ENCODE measurements around the gene STXBP1.

STXBP1 gene

GRCh38 chr9:127571971-127572370, 40.1 kb upstream of the STXBP1 start:
- no peak overlapping the region for H3K18ac ChIP-seq (ENCODE audit: low read length)
- peaks cover 23% of the 10 kb centered on the region for H3K79me2 ChIP-seq (ENCODE audit: control insufficient read depth, insufficient read depth, low read length, poor library complexity)
- H2BK120ac ChIP-seq (ENCODE audit: insufficient read depth, low read length, poor library complexity) = no peak overlapping the region
- H3K9me3 ChIP-seq (ENCODE audit: insufficient read depth, low read depth, low read length) = no peaks in the 10 kb centered on the region
- peak in 1 of 2 donors; percentile 69 for DNase-seq
- H2BK12ac ChIP-seq (ENCODE audit: low read length) = no peak overlapping the region
- no CpG with 5 or more reads among the region's 3 CpGs for WGBS (ENCODE audit: extremely low coverage, insufficient coverage, insufficient read length)
- no peak overlapping the region for H2BK5ac ChIP-seq (ENCODE audit: low read depth, low read length, poor library complexity)
- peaks cover 27 to 32% of the 10 kb centered on the region in 2 experiments for H3K4me1 ChIP-seq (ENCODE audit: control insufficient read depth in 1 of 2, insufficient read depth in 2 of 2, low read length in 2 of 2)
- no peaks in the 10 kb centered on the region for H3K27me3 ChIP-seq (ENCODE audit: insufficient read depth, low read length)
- H2AFZ ChIP-seq (ENCODE audit: insufficient read depth, low read length, poor library complexity) = no peak overlapping the region
- no peak overlapping the region for H4K12ac ChIP-seq (ENCODE audit: low read depth, low read length)
- no peak overlapping the region for H2AK5ac ChIP-seq (ENCODE audit: low read length)
- no peak overlapping the region for H3K4me2 ChIP-seq (ENCODE audit: low read length)
- no peak overlapping the region for H4K91ac ChIP-seq (ENCODE audit: low read depth, low read length)
- no peak overlapping the region for H3K9ac ChIP-seq (ENCODE audit: low read length)
- H3K79me1 ChIP-seq (ENCODE audit: low read length) = peaks cover 33% of the 10 kb centered on the region
- no peak overlapping the region for H4K8ac ChIP-seq (ENCODE audit: low read depth, low read length)
- H3K14ac ChIP-seq (ENCODE audit: low read length) = no peak overlapping the region
- no peaks in the 10 kb centered on the region for H3K36me3 ChIP-seq (ENCODE audit: control insufficient read depth in 1 of 2, insufficient read depth in 2 of 2, low read length in 2 of 2)
- no peak overlapping the region for H3K23ac ChIP-seq (ENCODE audit: low read length)
- no peak overlapping the region for H3K27ac ChIP-seq (ENCODE audit: low read depth, low read length)
- H3K4ac ChIP-seq (ENCODE audit: low read depth, low read length) = no peak overlapping the region
- H3K4me3 ChIP-seq (ENCODE audit: low read depth, low read length) = no peak overlapping the region

- Histone ChIP-seq H3K36me3 (ENCODE audit: control insufficient read depth in 1 of 2, insufficient read depth in 2 of 2, low read length in 2 of 2) (no peaks in the 10 kb centered on the region), H3K27me3 (ENCODE audit: insufficient read depth, low read length) (no peaks in the 10 kb centered on the region), H3K4me1 (ENCODE audit: control insufficient read depth in 1 of 2, insufficient read depth in 2 of 2, low read length in 2 of 2) (peaks cover 27 to 31% of the 10 kb centered on the region in 2 experiments), H2BK5ac (ENCODE audit: low read depth, low read length, poor library complexity) (no peak overlapping the region), H2AFZ (ENCODE audit: insufficient read depth, low read length, poor library complexity) (no peak overlapping the region), H3K4me2 (ENCODE audit: low read length) (no peak overlapping the region), H4K8ac (ENCODE audit: low read depth, low read length) (no peak overlapping the region), H3K9me3 (ENCODE audit: insufficient read depth, low read depth, low read length) (no peaks in the 10 kb centered on the region), H3K79me1 (ENCODE audit: low read length) (peaks cover 21% of the 10 kb centered on the region), H3K79me2 (ENCODE audit: control insufficient read depth, insufficient read depth, low read length, poor library complexity) (peaks cover 12% of the 10 kb centered on the region), H3K14ac (ENCODE audit: low read length) (no peak overlapping the region), H2BK12ac (ENCODE audit: low read length) (peak overlapping the region; percentile 27), H3K23ac (ENCODE audit: low read length) (no peak overlapping the region), H4K91ac (ENCODE audit: low read depth, low read length) (peak overlapping the region; percentile 15), H2BK120ac (ENCODE audit: insufficient read depth, low read length, poor library complexity) (no peak overlapping the region), H3K18ac (ENCODE audit: low read length) (no peak overlapping the region), H2AK5ac (ENCODE audit: low read length) (peak overlapping the region; percentile 44), H3K4me3 (ENCODE audit: low read depth, low read length) (no peak overlapping the region), H3K4ac (ENCODE audit: low read depth, low read length) (no peak overlapping the region), H4K12ac (ENCODE audit: low read depth, low read length) (no peak overlapping the region), H3K9ac (ENCODE audit: low read length) (no peak overlapping the region), H3K27ac (ENCODE audit: low read depth, low read length) (no peak overlapping the region)
- no CpG with 5 or more reads among the region's 9 CpGs for WGBS (ENCODE audit: extremely low coverage, insufficient coverage, insufficient read length)
- peak; percentile 40 to 74 for DNase-seq
These were observed 38.9 kb upstream of the STXBP1 start for GRCh38 chr9:127572961-127573721.

- Histone ChIP-seq H2BK120ac (ENCODE audit: insufficient read depth, low read length, poor library complexity) (peak overlapping the region; percentile 25), H3K4me2 (ENCODE audit: low read length) (peak overlapping the region; percentile 21), H3K9me3 (ENCODE audit: insufficient read depth, low read depth, low read length) (no peaks in the 10 kb centered on the region), H3K4ac (ENCODE audit: low read depth, low read length) (no peak overlapping the region), H3K79me2 (ENCODE audit: control insufficient read depth, insufficient read depth, low read length, poor library complexity) (peaks cover 3% of the 10 kb centered on the region), H4K91ac (ENCODE audit: low read depth, low read length) (peak overlapping the region; percentile 11), H3K36me3 (ENCODE audit: control insufficient read depth in 1 of 2, insufficient read depth in 2 of 2, low read length in 2 of 2) (no peaks in the 10 kb centered on the region), H3K23ac (ENCODE audit: low read length) (no peak overlapping the region), H3K4me3 (ENCODE audit: low read depth, low read length) (no peak overlapping the region), H2AFZ (ENCODE audit: insufficient read depth, low read length, poor library complexity) (peak overlapping the region; percentile 21), H3K4me1 (ENCODE audit: control insufficient read depth in 1 of 2, insufficient read depth in 2 of 2, low read length in 2 of 2) (peaks cover 28 to 29% of the 10 kb centered on the region in 2 experiments), H3K9ac (ENCODE audit: low read length) (no peak overlapping the region), H3K27me3 (ENCODE audit: insufficient read depth, low read length) (no peaks in the 10 kb centered on the region), H3K79me1 (ENCODE audit: low read length) (peaks cover 12% of the 10 kb centered on the region), H3K14ac (ENCODE audit: low read length) (peak overlapping the region; percentile 46), H4K8ac (ENCODE audit: low read depth, low read length) (no peak overlapping the region), H3K27ac (ENCODE audit: low read depth, low read length) (no peak overlapping the region), H3K18ac (ENCODE audit: low read length) (no peak overlapping the region), H2BK5ac (ENCODE audit: low read depth, low read length, poor library complexity) (peak overlapping the region; percentile 21), H2BK12ac (ENCODE audit: low read length) (peak overlapping the region; percentile 84), H2AK5ac (ENCODE audit: low read length) (no peak overlapping the region), H4K12ac (ENCODE audit: low read depth, low read length) (no peak overlapping the region)
- WGBS (ENCODE audit: extremely low coverage, insufficient coverage, insufficient read length) = no CpG with 5 or more reads among the region's 10 CpGs
- peak; percentile 43 to 74 for DNase-seq
These were observed 37.7 kb upstream of the STXBP1 start for GRCh38 chr9:127574072-127574993.

- no peak overlapping the region for H3K4me3 ChIP-seq (ENCODE audit: low read depth, low read length)
These were observed 36.0 kb upstream of the STXBP1 start for GRCh38 chr9:127575875-127576778.

More at GRCh38 chr9:127575875-127576778, 36.0 kb upstream of the STXBP1 start:
- Histone ChIP-seq H3K27me3 (ENCODE audit: insufficient read depth, low read length) (no peaks in the 10 kb centered on the region), H3K18ac (ENCODE audit: low read length) (no peak overlapping the region), H3K4me1 (ENCODE audit: control insufficient read depth in 1 of 2, insufficient read depth in 2 of 2, low read length in 2 of 2) (peaks cover 11 to 13% of the 10 kb centered on the region in 2 experiments), H2BK12ac (ENCODE audit: low read length) (peak overlapping the region; percentile 43), H3K9me3 (ENCODE audit: insufficient read depth, low read depth, low read length) (no peaks in the 10 kb centered on the region), H3K14ac (ENCODE audit: low read length) (no peak overlapping the region), H2BK120ac (ENCODE audit: insufficient read depth, low read length, poor library complexity) (no peak overlapping the region), H4K91ac (ENCODE audit: low read depth, low read length) (no peak overlapping the region), H3K79me1 (ENCODE audit: low read length) (peaks cover 9% of the 10 kb centered on the region), H4K12ac (ENCODE audit: low read depth, low read length) (no peak overlapping the region), H3K4me2 (ENCODE audit: low read length) (no peak overlapping the region), H3K27ac (ENCODE audit: low read depth, low read length) (no peak overlapping the region), H3K79me2 (ENCODE audit: control insufficient read depth, insufficient read depth, low read length, poor library complexity) (no peaks in the 10 kb centered on the region), H3K9ac (ENCODE audit: low read length) (no peak overlapping the region), H2AFZ (ENCODE audit: insufficient read depth, low read length, poor library complexity) (no peak overlapping the region), H2AK5ac (ENCODE audit: low read length) (peak overlapping the region; percentile 2), H3K36me3 (ENCODE audit: control insufficient read depth in 1 of 2, insufficient read depth in 2 of 2, low read length in 2 of 2) (no peaks in the 10 kb centered on the region), H3K23ac (ENCODE audit: low read length) (no peak overlapping the region), H3K4ac (ENCODE audit: low read depth, low read length) (no peak overlapping the region), H4K8ac (ENCODE audit: low read depth, low read length) (no peak overlapping the region), H2BK5ac (ENCODE audit: low read depth, low read length, poor library complexity) (no peak overlapping the region)
- no CpG with 5 or more reads among the region's 13 CpGs for WGBS (ENCODE audit: extremely low coverage, insufficient coverage, insufficient read length)
- no peak for DNase-seq
